Endothelial cell of umbilical vein (primary cell): ENCODE data around the gene SVIL. TPM values are rescaled to one million over a fixed set of nuclear protein-coding genes. Genes with fewer than 3 reads are reported as not detected.

ENCODE experiments used
- BruUV-seq: library from RNA; stranded (reverse); fragments of 400-500 nt; replicated peaks from 2 replicates; lab custom pipeline; 2021; lab: Mats Ljungman, UMichigan
- CTCF ChIA-PET: fragments of 300-600, 350-600 bp; sonication (Branson Sonifier 250); formaldehyde crosslinking; loops from one replicate; lab custom pipeline; 2021; ENCODE audit warnings: antibody characterized with exemption, inconsistent platforms; lab: Charles Lee
- POLR2A ChIA-PET: fragments of 300-600, 350-600 bp; sonication (Branson Sonifier 250); formaldehyde crosslinking; loops from one replicate; lab custom pipeline; 2021; ENCODE audit warnings: antibody characterized with exemption, inconsistent platforms; lab: Charles Lee
- DNase-seq: peaks from one replicate; pipeline ENCODE4 v3.0.0-alpha.2; 2011; ENCODE audit warnings: low read depth, low spot score
- FAIRE-seq: peaks from 2 replicates; lab custom pipeline; 2011; peaks lifted over from hg19 to GRCh38; lab: Jason Lieb, UNC
- H2AFZ ChIP-seq: 2 replicates; pipeline ENCODE4 v1.6.0; 2012; ENCODE audit warnings: low read depth, low read length, control low read depth, inconsistent platforms
- H3K27ac ChIP-seq: 2 replicates; pipeline ENCODE4 v1.5.1; 2011; ENCODE audit warnings: low read depth, mild to moderate bottlenecking, control low read depth, low read length, moderate library complexity; ENCODE audit not compliant: insufficient read depth
- H3K27me3 ChIP-seq, 2 experiments: 2 replicates each; pipeline versions ENCODE4 v1.6.0 to v1.6.1; 2011; ENCODE audit warnings: low read length in 2 of 2, mixed read lengths in 1 of 2; ENCODE audit not compliant: control insufficient read depth in 2 of 2, insufficient read depth in 2 of 2
- H3K36me3 ChIP-seq, 2 experiments: 2 replicates in 1 of 2; 3 replicates in 1 of 2; pipeline ENCODE4 v1.5.1; 2011; ENCODE audit warnings: low read length in 2 of 2, mild to moderate bottlenecking in 1 of 2, moderate library complexity in 1 of 2; ENCODE audit not compliant: control insufficient read depth in 2 of 2, insufficient read depth in 2 of 2; ENCODE audit errors: extremely low read depth in 1 of 2
- H3K4me1 ChIP-seq: 3 replicates; pipeline ENCODE4 v1.5.1; 2011; ENCODE audit warnings: mild to moderate bottlenecking, low read length; ENCODE audit not compliant: control insufficient read depth, insufficient read depth; ENCODE audit errors: extremely low read depth
- H3K4me2 ChIP-seq: 2 replicates; pipeline ENCODE4 v1.6.1; 2011; ENCODE audit warnings: low read length, control low read depth, mixed read lengths; ENCODE audit not compliant: insufficient read depth
- H3K4me3 ChIP-seq, 3 experiments: fragments of 200-600 bp in 1 of 3; sonication (generic), shearing (Covaris generic) in 1 of 3; replicated peaks in 1 of 3; 2 replicates each; pipeline ENCODE4 v1.5.1; 2011 to 2016; ENCODE audit warnings: control low read depth in 3 of 3, low read length in 3 of 3, mild to moderate bottlenecking in 2 of 3, inconsistent platforms in 1 of 3, low read depth in 1 of 3, moderate library complexity in 1 of 3; ENCODE audit not compliant: insufficient read depth in 1 of 3
- H3K79me2 ChIP-seq: 2 replicates; pipeline ENCODE4 v1.6.0; 2012; ENCODE audit warnings: low read length, inconsistent platforms; ENCODE audit not compliant: control insufficient read depth, insufficient read depth
- H3K9ac ChIP-seq: replicated peaks from 2 replicates; pipeline ENCODE3; 2011; ENCODE audit warnings: low read length, control low read depth; ENCODE audit not compliant: insufficient read depth; ENCODE audit errors: extremely low read depth
- H3K9me1 ChIP-seq: replicated peaks from 3 replicates; pipeline ENCODE4 v1.6.0; 2011; ENCODE audit warnings: mild to moderate bottlenecking, low read length; ENCODE audit not compliant: control insufficient read depth, insufficient read depth; ENCODE audit errors: extremely low read depth
- H3K9me3 ChIP-seq: replicated peaks from 2 replicates; pipeline ENCODE4 v1.5.1; 2012; ENCODE audit warnings: low read length, inconsistent platforms; ENCODE audit not compliant: control insufficient read depth, insufficient read depth
- H4K20me1 ChIP-seq: replicated peaks from 2 replicates; pipeline ENCODE3; 2011; ENCODE audit warnings: mild to moderate bottlenecking, low read length; ENCODE audit not compliant: control insufficient read depth, insufficient read depth; ENCODE audit errors: extremely low read depth
- EZH2 ChIP-seq: IDR thresholded peaks from 2 replicates; pipeline ENCODE4 v1.6.1; 2012; ENCODE audit warnings: borderline replicate concordance, low read depth, mild to moderate bottlenecking, moderate library complexity, low read length, inconsistent platforms; ENCODE audit not compliant: severe bottlenecking
- FOS ChIP-seq: IDR thresholded peaks from 2 replicates; pipeline ENCODE4 v1.6.1; 2011; ENCODE audit warnings: mild to moderate bottlenecking, low read length, moderate library complexity, borderline replicate concordance; ENCODE audit not compliant: insufficient read depth
- GATA2 ChIP-seq: IDR thresholded peaks from 2 replicates; pipeline ENCODE4 v1.7.0; 2011; ENCODE audit warnings: low read depth, mild to moderate bottlenecking, moderate library complexity, mixed read lengths, low read length; ENCODE audit not compliant: insufficient read length, insufficient read depth
- JUN ChIP-seq: IDR thresholded peaks from 2 replicates; pipeline ENCODE4 v1.6.1; 2011; ENCODE audit warnings: borderline replicate concordance, low read depth; ENCODE audit not compliant: insufficient read length, insufficient read depth
- MYC ChIP-seq: IDR thresholded peaks from one replicate; pipeline ENCODE4 v1.6.1; 2011; ENCODE audit warnings: mild to moderate bottlenecking, low read depth, low read length
- POLR2A ChIP-seq: IDR thresholded peaks from 2 replicates; pipeline ENCODE4 v1.6.1; 2012; ENCODE audit warnings: low read depth, mild to moderate bottlenecking, control low read depth, low read length
- POLR2AphosphoS5 ChIP-seq: IDR thresholded peaks from 2 replicates; pipeline ENCODE4 v1.6.1; 2012; ENCODE audit warnings: low read depth, mild to moderate bottlenecking, control low read depth, low read length, moderate library complexity; ENCODE audit not compliant: insufficient read depth
- dilution Hi-C: fragments of 300-500 bp; cut with MboI; formaldehyde crosslinking; loops from one replicate; pipeline ENCODE4 v1.15.0; 2019; ENCODE audit warnings: low sequenced_read_pairs; ENCODE audit not compliant: extremely low pct_ligation_motif_present
- intact Hi-C: fragments of 100-400 bp; cut with micrococcal nuclease; formaldehyde crosslinking; loops from one replicate; pipeline ENCODE4 v1.10.0; 2022
- polyA plus RNA-seq, 4 experiments: library from polyadenylated mRNA; depleted of rRNA in 3 of 4; stranded (reverse) in 3 of 4; unstranded in 1 of 4; fragments of >200 nt; gene quantifications; 2 replicates each; pipeline versions ENCODE4 v1.2.1 to v1.2.3, GENCODE V29; 2011 to 2012; ENCODE audit warnings: missing spikeins in 1 of 4
- total RNA-seq: library from RNA; stranded (reverse); gene quantifications from 2 replicates; pipeline ENCODE4 v1.2.3, GENCODE V29; 2021
- TF ChIP-seq, protein P1 (sequence below), 2 donors: IDR thresholded peaks; 1 replicate in 1 of 2; 2 replicates in 1 of 2; pipeline ENCODE4 v1.5.1; 2011; ENCODE audit warnings: low read length in 2 of 2, mild to moderate bottlenecking in 2 of 2, moderate library complexity in 2 of 2, control low read depth in 1 of 2, inconsistent platforms in 1 of 2, low read depth in 1 of 2; ENCODE audit not compliant: insufficient read depth in 1 of 2; ENCODE audit errors: extremely low read depth in 1 of 2
- TF ChIP-seq, protein P2 (sequence below): IDR thresholded peaks from 2 replicates; pipeline ENCODE4 v1.6.1; 2011; ENCODE audit not compliant: insufficient read depth, insufficient read length

The SVIL gene
- total and polyA plus RNA-seq, 2 donors (not counting 3 experiments of a cell fraction or from before 2014, with no cell fraction given) = 22.6 to 70.7 TPM

DNA sequence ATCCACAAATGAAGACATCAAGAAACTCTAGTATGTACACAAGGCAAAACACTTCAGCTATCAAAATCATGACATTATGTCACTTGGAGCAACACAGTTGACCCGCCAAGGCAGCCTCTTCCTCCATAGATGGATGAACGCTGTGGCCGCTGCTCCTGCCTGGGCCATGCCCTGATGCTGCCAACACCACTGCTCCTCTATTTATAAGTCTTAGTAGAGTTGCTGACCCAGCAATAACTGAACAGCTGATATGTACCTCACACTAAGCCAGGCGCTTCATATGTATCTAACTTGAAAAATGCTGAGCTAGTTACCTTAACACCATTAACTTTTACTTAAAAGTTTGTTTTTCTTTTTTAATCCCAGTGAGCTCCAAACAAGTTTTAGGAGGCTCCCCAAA lies 214.0 kb downstream of the SVIL start:
- intact Hi-C loops (no loop called here), dilution Hi-C loops (no loop called here)
- Histone ChIP-seq H3K27me3 (no peaks in the 10 kb centered on the region), H3K4me1 (no peaks in the 10 kb centered on the region), H3K9me3 (no peaks in the 10 kb centered on the region), H3K36me3 (peaks cover 17 to 23% of the 10 kb centered on the region in 2 experiments), H3K4me2 (no peak overlapping the region), H3K27ac (no peak overlapping the region), H3K9me1 (no peaks in the 10 kb centered on the region), H3K9ac (no peak overlapping the region), H3K4me3 (no peak overlapping the region), H2AFZ (no peak overlapping the region), H4K20me1 (peaks cover 15% of the 10 kb centered on the region), H3K79me2 (peaks cover 67% of the 10 kb centered on the region)
- no TSS peak for BruUV-seq
- ChIA-PET POLR2A (no interaction called here), CTCF (interaction anchor here (0.8 to 1.8 kb wide), 3 partner anchors 11 to 21 kb away, joined by 3 to 6 read pairs (median 4); no protein-coding TSS in a partner anchor)
- FAIRE-seq = no peak
- no peak for TF ChIP-seq GATA2
- TF ChIP-seq FOS = no peak
- TF ChIP-seq JUN = no peak
- TF ChIP-seq MYC = no peak
- no peak for TF ChIP-seq POLR2A
- no peak for TF ChIP-seq EZH2
- TF ChIP-seq, protein P1, sequence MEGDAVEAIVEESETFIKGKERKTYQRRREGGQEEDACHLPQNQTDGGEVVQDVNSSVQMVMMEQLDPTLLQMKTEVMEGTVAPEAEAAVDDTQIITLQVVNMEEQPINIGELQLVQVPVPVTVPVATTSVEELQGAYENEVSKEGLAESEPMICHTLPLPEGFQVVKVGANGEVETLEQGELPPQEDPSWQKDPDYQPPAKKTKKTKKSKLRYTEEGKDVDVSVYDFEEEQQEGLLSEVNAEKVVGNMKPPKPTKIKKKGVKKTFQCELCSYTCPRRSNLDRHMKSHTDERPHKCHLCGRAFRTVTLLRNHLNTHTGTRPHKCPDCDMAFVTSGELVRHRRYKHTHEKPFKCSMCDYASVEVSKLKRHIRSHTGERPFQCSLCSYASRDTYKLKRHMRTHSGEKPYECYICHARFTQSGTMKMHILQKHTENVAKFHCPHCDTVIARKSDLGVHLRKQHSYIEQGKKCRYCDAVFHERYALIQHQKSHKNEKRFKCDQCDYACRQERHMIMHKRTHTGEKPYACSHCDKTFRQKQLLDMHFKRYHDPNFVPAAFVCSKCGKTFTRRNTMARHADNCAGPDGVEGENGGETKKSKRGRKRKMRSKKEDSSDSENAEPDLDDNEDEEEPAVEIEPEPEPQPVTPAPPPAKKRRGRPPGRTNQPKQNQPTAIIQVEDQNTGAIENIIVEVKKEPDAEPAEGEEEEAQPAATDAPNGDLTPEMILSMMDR (IDR thresholded peaks at IDR 0.05; ENCODE audit: extremely low read depth in 1 of 2, insufficient read depth in 1 of 2, low read depth in 1 of 2, low read length in 2 of 2) = no peak
- TF ChIP-seq, protein P2, sequence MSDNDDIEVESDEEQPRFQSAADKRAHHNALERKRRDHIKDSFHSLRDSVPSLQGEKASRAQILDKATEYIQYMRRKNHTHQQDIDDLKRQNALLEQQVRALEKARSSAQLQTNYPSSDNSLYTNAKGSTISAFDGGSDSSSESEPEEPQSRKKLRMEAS = no peak
- TF ChIP-seq POLR2AphosphoS5 = no peak
- DNase-seq = no peak
